HepG2 (cell line): ENCODE results near the gene CPSF4. TPM values are rescaled to one million over a fixed set of nuclear protein-coding genes. Genes with fewer than 3 reads are reported as not detected.
A peak's percentile ranks its signal among the peaks of the same experiment; 100 is the strongest.

ENCODE experiments used
- CEBPG ChIP-seq: IDR thresholded peaks from 2 replicates; pipeline ENCODE4 v1.6.1; 2016
- PAWR ChIP-seq: sonication (generic); formaldehyde crosslinking; IDR thresholded peaks from 2 replicates; pipeline ENCODE4 v1.4.0; 2020; ENCODE audit warnings: missing genetic modification reagents, mild to moderate bottlenecking, borderline replicate concordance
- PHF20 ChIP-seq: sonication (generic); formaldehyde crosslinking; IDR thresholded peaks from 2 replicates; pipeline ENCODE4 v1.5.0; 2020; ENCODE audit warnings: mild to moderate bottlenecking, missing genetic modification reagents
- ZFYVE20 ChIP-seq: sonication (generic); formaldehyde crosslinking; IDR thresholded peaks from 2 replicates; pipeline ENCODE4 v1.8.0; 2023; ENCODE audit warnings: low read depth, mild to moderate bottlenecking, moderate library complexity, missing genetic modification reagents, borderline replicate concordance
- ZNF556 ChIP-seq: sonication (generic); formaldehyde crosslinking; IDR thresholded peaks from 2 replicates; pipeline ENCODE4 v1.4.0; 2020; ENCODE audit warnings: mild to moderate bottlenecking, missing genetic modification reagents, borderline replicate concordance
- polyA plus RNA-seq, 8 experiments: library from polyadenylated mRNA; depleted of rRNA in 3 of 8; stranded (reverse) in 7 of 8; unstranded in 1 of 8; fragments of >200 nt; fragmentation: Illumina TruSeq in 4 of 8; extraction: Trizol in 4 of 8; gene quantifications; 2 replicates each; pipeline versions ENCODE4 v1.2.1 to v1.2.3, GENCODE V29; 2011 to 2016; ENCODE audit warnings: low read depth in 4 of 8, missing spikeins in 1 of 8, mixed read lengths in 1 of 8; ENCODE audit not compliant: insufficient read depth in 1 of 8
- total RNA-seq, 5 experiments: library from RNA; depleted of rRNA; stranded (reverse); fragments of >200 nt; fragmentation: Illumina TruSeq; extraction: Trizol; gene quantifications; 2 replicates each; pipeline ENCODE4 v1.2.3, GENCODE V29; 2016; ENCODE audit warnings: low read depth in 1 of 5
- TF ChIP-seq, protein P1 (sequence below): sonication (generic); formaldehyde crosslinking; IDR thresholded peaks from 2 replicates; pipeline ENCODE4 v1.4.0; 2020; ENCODE audit warnings: missing genetic modification reagents, borderline replicate concordance
- TF ChIP-seq, protein P2 (sequence below): sonication (generic); formaldehyde crosslinking; IDR thresholded peaks from 2 replicates; pipeline ENCODE4 v1.4.0; 2020; ENCODE audit warnings: low read depth, missing genetic modification reagents
- TF ChIP-seq, protein P3 (sequence below): sonication (generic); formaldehyde crosslinking; IDR thresholded peaks from 2 replicates; pipeline ENCODE4 v1.9.0; 2021; ENCODE audit warnings: missing genetic modification reagents, mild to moderate bottlenecking, borderline replicate concordance
- TF ChIP-seq, protein P4 (sequence below): sonication (generic); formaldehyde crosslinking; conservative IDR thresholded peaks from 2 replicates; pipeline ENCODE4 v1.5.0; 2020; ENCODE audit warnings: missing genetic modification reagents
- TF ChIP-seq, protein P5 (sequence below): sonication (generic); formaldehyde crosslinking; IDR thresholded peaks from 2 replicates; pipeline ENCODE4 v1.8.1; 2022; ENCODE audit warnings: low read depth, mild to moderate bottlenecking, missing genetic modification reagents

Gene CPSF4
- total and polyA plus RNA-seq, 2 of the 13 experiments (the other 11 are each of a cell fraction or from before 2014, with no cell fraction given) = 34.1 to 49.6 TPM

DNA sequence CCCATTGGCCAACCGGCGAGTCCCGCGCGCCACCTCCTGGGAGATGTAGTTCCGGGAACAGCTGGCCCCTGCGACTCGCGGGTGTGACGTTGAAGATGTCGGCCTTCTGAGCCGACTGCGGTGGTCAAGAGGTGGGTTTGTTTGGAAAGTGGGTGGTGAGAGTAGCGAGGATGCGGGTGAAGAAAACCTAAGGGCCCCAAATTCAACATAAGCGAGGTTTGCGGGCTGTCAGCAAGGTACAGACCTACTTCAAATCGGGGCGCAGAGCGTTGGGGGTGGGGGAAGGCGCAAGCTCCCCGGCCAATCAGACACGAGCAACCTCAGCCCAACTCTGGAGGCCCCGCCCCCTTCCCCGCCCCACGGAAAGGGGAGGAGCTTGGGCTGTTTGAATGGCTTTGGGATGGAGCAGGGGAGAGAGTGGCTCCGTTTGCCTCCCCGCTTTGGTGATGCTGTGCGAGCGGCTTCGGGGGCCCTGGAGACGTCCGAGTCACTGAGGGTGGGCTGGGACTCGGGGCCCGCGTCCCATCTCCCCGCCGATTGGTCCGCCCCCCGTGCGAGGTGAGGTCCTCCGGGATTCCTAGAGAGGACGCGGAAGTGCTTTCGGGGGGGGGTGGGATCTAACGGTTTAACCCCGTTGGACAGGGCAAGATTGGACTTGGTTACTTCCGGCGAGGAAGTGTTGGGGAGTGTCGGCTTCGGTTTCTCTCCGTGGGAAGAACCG lies 66.0 kb downstream of the CPSF4 start, which contains the start of gene ZKSCAN5 (continued):
- TF ChIP-seq, protein P1, sequence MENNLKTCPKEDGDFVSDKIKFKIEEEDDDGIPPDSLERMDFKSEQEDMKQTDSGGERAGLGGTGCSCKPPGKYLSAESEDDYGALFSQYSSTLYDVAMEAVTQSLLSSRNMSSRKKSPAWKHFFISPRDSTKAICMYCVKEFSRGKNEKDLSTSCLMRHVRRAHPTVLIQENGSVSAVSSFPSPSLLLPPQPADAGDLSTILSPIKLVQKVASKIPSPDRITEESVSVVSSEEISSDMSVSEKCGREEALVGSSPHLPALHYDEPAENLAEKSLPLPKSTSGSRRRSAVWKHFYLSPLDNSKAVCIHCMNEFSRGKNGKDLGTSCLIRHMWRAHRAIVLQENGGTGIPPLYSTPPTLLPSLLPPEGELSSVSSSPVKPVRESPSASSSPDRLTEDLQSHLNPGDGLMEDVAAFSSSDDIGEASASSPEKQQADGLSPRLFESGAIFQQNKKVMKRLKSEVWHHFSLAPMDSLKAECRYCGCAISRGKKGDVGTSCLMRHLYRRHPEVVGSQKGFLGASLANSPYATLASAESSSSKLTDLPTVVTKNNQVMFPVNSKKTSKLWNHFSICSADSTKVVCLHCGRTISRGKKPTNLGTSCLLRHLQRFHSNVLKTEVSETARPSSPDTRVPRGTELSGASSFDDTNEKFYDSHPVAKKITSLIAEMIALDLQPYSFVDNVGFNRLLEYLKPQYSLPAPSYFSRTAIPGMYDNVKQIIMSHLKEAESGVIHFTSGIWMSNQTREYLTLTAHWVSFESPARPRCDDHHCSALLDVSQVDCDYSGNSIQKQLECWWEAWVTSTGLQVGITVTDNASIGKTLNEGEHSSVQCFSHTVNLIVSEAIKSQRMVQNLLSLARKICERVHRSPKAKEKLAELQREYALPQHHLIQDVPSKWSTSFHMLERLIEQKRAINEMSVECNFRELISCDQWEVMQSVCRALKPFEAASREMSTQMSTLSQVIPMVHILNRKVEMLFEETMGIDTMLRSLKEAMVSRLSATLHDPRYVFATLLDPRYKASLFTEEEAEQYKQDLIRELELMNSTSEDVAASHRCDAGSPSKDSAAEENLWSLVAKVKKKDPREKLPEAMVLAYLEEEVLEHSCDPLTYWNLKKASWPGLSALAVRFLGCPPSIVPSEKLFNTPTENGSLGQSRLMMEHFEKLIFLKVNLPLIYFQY (CRISPR knock-in tag) = no peak
- TF ChIP-seq PHF20 (CRISPR knock-in tag) = peak; percentile 93
- no peak for TF ChIP-seq ZFYVE20 (CRISPR knock-in tag)
- TF ChIP-seq CEBPG = peak; percentile 47; the same call in 1 of the 2 replicates
- TF ChIP-seq ZNF556 = no peak
- TF ChIP-seq, protein P2, sequence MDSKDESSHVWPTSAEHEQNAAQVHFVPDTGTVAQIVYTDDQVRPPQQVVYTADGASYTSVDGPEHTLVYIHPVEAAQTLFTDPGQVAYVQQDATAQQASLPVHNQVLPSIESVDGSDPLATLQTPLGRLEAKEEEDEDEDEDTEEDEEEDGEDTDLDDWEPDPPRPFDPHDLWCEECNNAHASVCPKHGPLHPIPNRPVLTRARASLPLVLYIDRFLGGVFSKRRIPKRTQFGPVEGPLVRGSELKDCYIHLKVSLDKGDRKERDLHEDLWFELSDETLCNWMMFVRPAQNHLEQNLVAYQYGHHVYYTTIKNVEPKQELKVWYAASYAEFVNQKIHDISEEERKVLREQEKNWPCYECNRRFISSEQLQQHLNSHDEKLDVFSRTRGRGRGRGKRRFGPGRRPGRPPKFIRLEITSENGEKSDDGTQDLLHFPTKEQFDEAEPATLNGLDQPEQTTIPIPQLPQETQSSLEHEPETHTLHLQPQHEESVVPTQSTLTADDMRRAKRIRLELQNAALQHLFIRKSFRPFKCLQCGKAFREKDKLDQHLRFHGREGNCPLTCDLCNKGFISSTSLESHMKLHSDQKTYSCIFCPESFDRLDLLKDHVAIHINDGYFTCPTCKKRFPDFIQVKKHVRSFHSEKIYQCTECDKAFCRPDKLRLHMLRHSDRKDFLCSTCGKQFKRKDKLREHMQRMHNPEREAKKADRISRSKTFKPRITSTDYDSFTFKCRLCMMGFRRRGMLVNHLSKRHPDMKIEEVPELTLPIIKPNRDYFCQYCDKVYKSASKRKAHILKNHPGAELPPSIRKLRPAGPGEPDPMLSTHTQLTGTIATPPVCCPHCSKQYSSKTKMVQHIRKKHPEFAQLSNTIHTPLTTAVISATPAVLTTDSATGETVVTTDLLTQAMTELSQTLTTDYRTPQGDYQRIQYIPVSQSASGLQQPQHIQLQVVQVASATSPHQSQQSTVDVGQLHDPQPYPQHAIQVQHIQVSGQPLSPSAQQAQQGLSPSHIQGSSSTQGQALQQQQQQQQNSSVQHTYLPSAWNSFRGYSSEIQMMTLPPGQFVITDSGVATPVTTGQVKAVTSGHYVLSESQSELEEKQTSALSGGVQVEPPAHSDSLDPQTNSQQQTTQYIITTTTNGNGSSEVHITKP (CRISPR knock-in tag) = 0 out of 2 replicates have a peak, but pooled peaks have one; percentile 31
- TF ChIP-seq, protein P3, sequence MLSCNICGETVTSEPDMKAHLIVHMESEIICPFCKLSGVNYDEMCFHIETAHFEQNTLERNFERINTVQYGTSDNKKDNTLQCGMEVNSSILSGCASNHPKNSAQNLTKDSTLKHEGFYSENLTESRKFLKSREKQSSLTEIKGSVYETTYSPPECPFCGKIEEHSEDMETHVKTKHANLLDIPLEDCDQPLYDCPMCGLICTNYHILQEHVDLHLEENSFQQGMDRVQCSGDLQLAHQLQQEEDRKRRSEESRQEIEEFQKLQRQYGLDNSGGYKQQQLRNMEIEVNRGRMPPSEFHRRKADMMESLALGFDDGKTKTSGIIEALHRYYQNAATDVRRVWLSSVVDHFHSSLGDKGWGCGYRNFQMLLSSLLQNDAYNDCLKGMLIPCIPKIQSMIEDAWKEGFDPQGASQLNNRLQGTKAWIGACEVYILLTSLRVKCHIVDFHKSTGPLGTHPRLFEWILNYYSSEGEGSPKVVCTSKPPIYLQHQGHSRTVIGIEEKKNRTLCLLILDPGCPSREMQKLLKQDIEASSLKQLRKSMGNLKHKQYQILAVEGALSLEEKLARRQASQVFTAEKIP (CRISPR knock-in tag) = no peak
- TF ChIP-seq, protein P4, sequence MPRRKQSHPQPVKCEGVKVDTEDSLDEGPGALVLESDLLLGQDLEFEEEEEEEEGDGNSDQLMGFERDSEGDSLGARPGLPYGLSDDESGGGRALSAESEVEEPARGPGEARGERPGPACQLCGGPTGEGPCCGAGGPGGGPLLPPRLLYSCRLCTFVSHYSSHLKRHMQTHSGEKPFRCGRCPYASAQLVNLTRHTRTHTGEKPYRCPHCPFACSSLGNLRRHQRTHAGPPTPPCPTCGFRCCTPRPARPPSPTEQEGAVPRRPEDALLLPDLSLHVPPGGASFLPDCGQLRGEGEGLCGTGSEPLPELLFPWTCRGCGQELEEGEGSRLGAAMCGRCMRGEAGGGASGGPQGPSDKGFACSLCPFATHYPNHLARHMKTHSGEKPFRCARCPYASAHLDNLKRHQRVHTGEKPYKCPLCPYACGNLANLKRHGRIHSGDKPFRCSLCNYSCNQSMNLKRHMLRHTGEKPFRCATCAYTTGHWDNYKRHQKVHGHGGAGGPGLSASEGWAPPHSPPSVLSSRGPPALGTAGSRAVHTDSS = no peak
- TF ChIP-seq PAWR (CRISPR knock-in tag) = no peak
- TF ChIP-seq, protein P5, sequence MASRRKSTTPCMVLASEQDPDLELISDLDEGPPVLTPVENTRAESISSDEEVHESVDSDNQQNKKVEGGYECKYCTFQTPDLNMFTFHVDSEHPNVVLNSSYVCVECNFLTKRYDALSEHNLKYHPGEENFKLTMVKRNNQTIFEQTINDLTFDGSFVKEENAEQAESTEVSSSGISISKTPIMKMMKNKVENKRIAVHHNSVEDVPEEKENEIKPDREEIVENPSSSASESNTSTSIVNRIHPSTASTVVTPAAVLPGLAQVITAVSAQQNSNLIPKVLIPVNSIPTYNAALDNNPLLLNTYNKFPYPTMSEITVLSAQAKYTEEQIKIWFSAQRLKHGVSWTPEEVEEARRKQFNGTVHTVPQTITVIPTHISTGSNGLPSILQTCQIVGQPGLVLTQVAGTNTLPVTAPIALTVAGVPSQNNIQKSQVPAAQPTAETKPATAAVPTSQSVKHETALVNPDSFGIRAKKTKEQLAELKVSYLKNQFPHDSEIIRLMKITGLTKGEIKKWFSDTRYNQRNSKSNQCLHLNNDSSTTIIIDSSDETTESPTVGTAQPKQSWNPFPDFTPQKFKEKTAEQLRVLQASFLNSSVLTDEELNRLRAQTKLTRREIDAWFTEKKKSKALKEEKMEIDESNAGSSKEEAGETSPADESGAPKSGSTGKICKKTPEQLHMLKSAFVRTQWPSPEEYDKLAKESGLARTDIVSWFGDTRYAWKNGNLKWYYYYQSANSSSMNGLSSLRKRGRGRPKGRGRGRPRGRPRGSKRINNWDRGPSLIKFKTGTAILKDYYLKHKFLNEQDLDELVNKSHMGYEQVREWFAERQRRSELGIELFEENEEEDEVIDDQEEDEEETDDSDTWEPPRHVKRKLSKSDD (CRISPR knock-in tag) = peak; percentile 60
